GM18505 (cell line): ENCODE measurements around the gene PIGK.
"Not testable (repeated sequence)": the region's sequence is repeated elsewhere in the genome, so short reads cannot be mapped to it uniquely, and the experiment has no call there.

ENCODE experiments used
- ATAC-seq: cut with Tn5 transposase; IDR thresholded peaks from one replicate; pipeline ENCODE4 v1.9.1; 2021; ENCODE audit not compliant: unreplicated experiment
- POLR2A ChIP-seq: IDR thresholded peaks from 4 replicates; pipeline ENCODE4 v1.6.1; 2011; ENCODE audit warnings: borderline replicate concordance; ENCODE audit not compliant: insufficient read depth, insufficient read length; ENCODE audit errors: extremely low read depth

The PIGK gene

GRCh38 chr1:77220687-77221463, 1.6 kb upstream of the PIGK start:
- no peak for TF ChIP-seq POLR2A

GRCh38 chr1:77218477-77219165, 609 bp downstream of the PIGK start:
- peak; percentile 38 for ATAC-seq
- TF ChIP-seq POLR2A, result no peak

More at GRCh38 chr1:77220687-77221463, 1.6 kb upstream of the PIGK start:
- ATAC-seq, result no peak

- ATAC-seq, result not testable (repeated sequence)
Measured at GRCh38 chr1:77204043-77204442, 15.2 kb downstream of the PIGK start.

- TF ChIP-seq POLR2A, result no peak
- no peak for ATAC-seq
Measured at GRCh38 chr1:77202751-77203150, 16.5 kb downstream of the PIGK start.

- ATAC-seq, result no peak
- TF ChIP-seq POLR2A, result no peak
Measured at GRCh38 chr1:77200806-77201205, 18.4 kb downstream of the PIGK start.

- ATAC-seq, result no peak
- no peak for TF ChIP-seq POLR2A
Measured at GRCh38 chr1:77200293-77200692, 18.9 kb downstream of the PIGK start.

GRCh38 chr1:77197351-77197750, 21.9 kb downstream of the PIGK start:
- no peak for ATAC-seq
- no peak for TF ChIP-seq POLR2A

GRCh38 chr1:77193951-77194350, 25.3 kb downstream of the PIGK start:
- no peak for ATAC-seq
- TF ChIP-seq POLR2A, result no peak

GRCh38 chr1:77188770-77189169, 30.5 kb downstream of the PIGK start:
- TF ChIP-seq POLR2A, result no peak
- ATAC-seq, result no peak

GRCh38 chr1:77186907-77187306, 32.3 kb downstream of the PIGK start:
- not testable (repeated sequence) for ATAC-seq

- no peak for ATAC-seq
- no peak for TF ChIP-seq POLR2A
Measured at GRCh38 chr1:77182083-77182482, 37.1 kb downstream of the PIGK start.

- no peak for ATAC-seq
- TF ChIP-seq POLR2A, result no peak
Measured at GRCh38 chr1:77179632-77180031, 39.6 kb downstream of the PIGK start.

- TF ChIP-seq POLR2A, result no peak
- ATAC-seq, result no peak
Measured at GRCh38 chr1:77175230-77175844, 43.9 kb downstream of the PIGK start.

- no peak for TF ChIP-seq POLR2A
- ATAC-seq, result no peak
Measured at GRCh38 chr1:77170687-77171086, 48.5 kb downstream of the PIGK start.

GRCh38 chr1:77168358-77168757, 50.9 kb downstream of the PIGK start:
- TF ChIP-seq POLR2A, result no peak
- no peak for ATAC-seq

- no peak for TF ChIP-seq POLR2A
- ATAC-seq, result no peak
Measured at GRCh38 chr1:77164434-77164944, 54.7 kb downstream of the PIGK start.

- ATAC-seq, result not testable (repeated sequence)
Measured at GRCh38 chr1:77159706-77160105, 59.5 kb downstream of the PIGK start.
